WI38 (cell line): ENCODE measurements around the gene VWC2L.

Source experiments
- H3K4me3 ChIP-seq: 2 replicates; pipeline ENCODE4 v1.5.1; 2011; ENCODE audit warnings: low read depth, mild to moderate bottlenecking, control low read depth, low read length
- CTCF ChIP-seq: IDR thresholded peaks from 2 replicates; pipeline ENCODE4 v1.5.1; 2012; ENCODE audit warnings: low read depth, mild to moderate bottlenecking, control low read depth, low read length

The VWC2L gene

GRCh38 chr2:214503568-214503967, 92.7 kb downstream of the VWC2L start:
- no peak for TF ChIP-seq CTCF
- no peak overlapping the region for H3K4me3 ChIP-seq

GRCh38 chr2:214504599-214505376, 93.9 kb downstream of the VWC2L start:
- no peak for TF ChIP-seq CTCF
- H3K4me3 ChIP-seq, result no peak overlapping the region

GRCh38 chr2:214507032-214507431, 96.2 kb downstream of the VWC2L start:
- H3K4me3 ChIP-seq, result no peak overlapping the region
- TF ChIP-seq CTCF, result no peak

- TF ChIP-seq CTCF, result no peak
These were observed 103.8 kb downstream of the VWC2L start for GRCh38 chr2:214514704-214515103.

GRCh38 chr2:214515111-214515510, 104.3 kb downstream of the VWC2L start:
- H3K4me3 ChIP-seq, result no peak overlapping the region
- no peak for TF ChIP-seq CTCF

More at GRCh38 chr2:214514704-214515103, 103.8 kb downstream of the VWC2L start:
- H3K4me3 ChIP-seq, result no peak overlapping the region

- H3K4me3 ChIP-seq, result no peak overlapping the region
- no peak for TF ChIP-seq CTCF
These were observed 108.5 kb downstream of the VWC2L start for GRCh38 chr2:214519258-214519818.

GRCh38 chr2:214529021-214529420, 118.2 kb downstream of the VWC2L start:
- no peak for TF ChIP-seq CTCF
- H3K4me3 ChIP-seq, result no peak overlapping the region
